IMR-90 (cell line): ENCODE measurements around the gene ILRUN.

Source experiments
- CTCF ChIP-seq: conservative IDR thresholded peaks from 2 replicates; pipeline ENCODE4 v1.5.1; 2012; ENCODE audit warnings: mild to moderate bottlenecking, low read depth, low read length, improper control_type of control experiment
- MAZ ChIP-seq: IDR thresholded peaks from 2 replicates; pipeline ENCODE4 v1.6.1; 2012; ENCODE audit warnings: low read depth, mild to moderate bottlenecking, low read length, improper control_type of control experiment, moderate library complexity, borderline replicate concordance
- TF ChIP-seq, protein P1 (sequence below): fragments of 150-350 bp; IDR thresholded peaks from 2 replicates; pipeline ENCODE4 v1.6.1; 2017; ENCODE audit warnings: mild to moderate bottlenecking, antibody characterized with exemption, low read length, low read depth
- TF ChIP-seq, protein P2 (sequence below): fragments of 150-350 bp; IDR thresholded peaks from 2 replicates; pipeline ENCODE4 v1.6.1; 2016; ENCODE audit warnings: low read depth, mild to moderate bottlenecking, low read length, moderate library complexity, borderline replicate concordance

DNA sequence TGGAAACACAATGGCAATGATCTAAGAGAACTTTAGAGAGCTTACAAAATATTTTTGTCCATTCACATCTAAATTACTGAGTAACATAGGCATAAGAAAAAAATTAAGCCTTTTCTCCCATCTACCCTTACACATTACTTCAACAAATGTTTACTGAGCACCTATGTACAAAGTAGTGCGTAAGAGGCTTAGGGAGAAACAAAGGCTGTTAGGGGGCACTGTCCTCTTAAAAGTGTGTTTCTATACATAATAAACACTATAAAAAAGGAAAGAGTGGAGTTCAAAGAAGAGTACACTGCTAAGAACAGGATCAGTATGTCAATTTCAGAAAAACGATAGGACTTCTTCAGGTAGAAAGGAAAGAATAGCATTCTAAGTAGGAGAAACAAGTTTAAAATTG, 12.2 kb downstream of the ILRUN start:
- TF ChIP-seq CTCF (no peak), MAZ (no peak)
- TF ChIP-seq, protein P1, sequence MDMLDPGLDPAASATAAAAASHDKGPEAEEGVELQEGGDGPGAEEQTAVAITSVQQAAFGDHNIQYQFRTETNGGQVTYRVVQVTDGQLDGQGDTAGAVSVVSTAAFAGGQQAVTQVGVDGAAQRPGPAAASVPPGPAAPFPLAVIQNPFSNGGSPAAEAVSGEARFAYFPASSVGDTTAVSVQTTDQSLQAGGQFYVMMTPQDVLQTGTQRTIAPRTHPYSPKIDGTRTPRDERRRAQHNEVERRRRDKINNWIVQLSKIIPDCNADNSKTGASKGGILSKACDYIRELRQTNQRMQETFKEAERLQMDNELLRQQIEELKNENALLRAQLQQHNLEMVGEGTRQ: no peak
- TF ChIP-seq, protein P2, sequence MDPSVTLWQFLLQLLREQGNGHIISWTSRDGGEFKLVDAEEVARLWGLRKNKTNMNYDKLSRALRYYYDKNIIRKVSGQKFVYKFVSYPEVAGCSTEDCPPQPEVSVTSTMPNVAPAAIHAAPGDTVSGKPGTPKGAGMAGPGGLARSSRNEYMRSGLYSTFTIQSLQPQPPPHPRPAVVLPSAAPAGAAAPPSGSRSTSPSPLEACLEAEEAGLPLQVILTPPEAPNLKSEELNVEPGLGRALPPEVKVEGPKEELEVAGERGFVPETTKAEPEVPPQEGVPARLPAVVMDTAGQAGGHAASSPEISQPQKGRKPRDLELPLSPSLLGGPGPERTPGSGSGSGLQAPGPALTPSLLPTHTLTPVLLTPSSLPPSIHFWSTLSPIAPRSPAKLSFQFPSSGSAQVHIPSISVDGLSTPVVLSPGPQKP: no peak
